Activated CD4-positive, alpha-beta T cell treated with anti-CD3 and anti-CD28 coated beads for 1 hour (primary cell): ENCODE data around the gene LHFPL5.

Experiments
- DNase-seq: peaks from one replicate; pipeline ENCODE4 v3.0.0-alpha.2; 2020

LHFPL5 gene

GRCh38 chr6:35804996-35805736 lies at the start of gene LHFPL5:
Gene LHFPL5, plus strand, starts transcription at chr6:35805352. Its CDS starts 319 bp downstream, at chr6:35805671.
- no peak for DNase-seq

- no peak for DNase-seq
These were observed 47.6 kb upstream of the LHFPL5 start for GRCh38 chr6:35757456-35758123.

DNA sequence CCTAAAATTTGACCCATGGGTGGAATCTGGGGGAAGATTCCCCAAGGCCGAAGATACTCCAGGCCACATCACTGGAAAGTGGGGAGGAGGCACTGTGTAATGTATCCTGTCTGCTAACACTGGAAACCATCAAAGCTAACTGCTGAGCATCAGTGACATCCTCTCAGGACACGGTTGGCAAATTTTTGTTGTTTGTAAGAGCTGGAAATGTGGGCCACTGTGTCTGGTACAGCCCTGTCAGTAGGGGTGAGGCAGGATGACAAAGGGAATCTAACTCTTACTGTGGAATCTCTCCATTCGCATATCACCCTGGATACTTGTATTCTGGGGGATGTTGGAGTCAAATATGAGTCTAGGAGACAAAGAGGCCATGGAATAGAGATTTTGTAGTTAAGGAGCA lies 45.7 kb upstream of the LHFPL5 start:
- no peak for DNase-seq

GRCh38 chr6:35765739-35766138 lies 39.4 kb upstream of the LHFPL5 start:
- DNase-seq = no peak

GRCh38 chr6:35769211-35769610 lies 35.9 kb upstream of the LHFPL5 start:
- DNase-seq = no peak

GRCh38 chr6:35771343-35771627 lies 33.9 kb upstream of the LHFPL5 start:
- DNase-seq = no peak

GRCh38 chr6:35774116-35774794 lies 30.9 kb upstream of the LHFPL5 start:
- DNase-seq = no peak

- DNase-seq = no peak
These were observed 30.1 kb upstream of the LHFPL5 start for GRCh38 chr6:35775031-35775430.

DNA sequence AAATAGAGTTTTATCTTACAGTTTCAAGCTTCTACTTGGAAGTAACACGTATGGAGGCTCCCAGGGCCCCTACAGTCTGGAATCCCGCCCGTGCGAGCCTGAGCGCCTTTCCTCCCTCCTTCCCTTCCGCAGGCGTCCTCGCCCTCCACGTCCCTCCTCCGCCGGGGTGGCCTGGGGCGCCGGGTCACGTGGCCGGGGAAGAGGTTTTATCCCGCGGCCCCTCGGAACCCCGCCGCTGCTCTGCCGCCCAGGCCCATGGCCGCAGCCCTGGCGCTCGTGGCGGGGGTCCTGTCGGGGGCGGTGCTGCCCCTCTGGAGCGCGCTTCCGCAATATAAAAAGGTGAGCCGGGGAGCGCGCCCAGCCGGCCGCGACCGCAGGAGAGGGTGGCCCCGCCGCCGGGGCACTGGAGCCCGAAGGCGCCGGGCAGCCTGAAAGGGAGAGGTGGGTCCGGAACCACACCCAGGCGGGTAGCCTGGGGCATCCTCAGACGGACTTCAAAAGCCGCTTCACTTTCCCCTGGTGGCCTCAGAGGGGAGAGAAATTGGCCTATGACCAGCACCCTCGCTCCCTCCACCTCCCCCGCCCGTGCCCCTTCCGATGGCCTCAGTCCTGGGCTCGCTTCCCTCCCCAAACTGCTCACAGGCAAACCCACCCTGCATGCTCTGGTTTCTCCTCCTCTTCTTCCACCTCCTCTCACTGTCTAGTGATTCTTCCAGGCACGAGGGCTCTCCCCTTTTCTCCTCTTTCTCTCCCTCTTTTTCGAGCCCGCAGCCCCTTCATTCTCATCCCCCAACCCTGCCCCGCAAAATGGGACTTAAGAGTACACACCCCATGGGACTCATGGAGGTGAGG lies 28.6 kb upstream of the LHFPL5 start, which contains the start of gene CLPSL2:
TSS of gene CLPSL2 (plus strand) at position 235 of the 852 bp plus-strand sequence. CDS start at position 256, 21 bp downstream.
- DNase-seq = no peak

DNA sequence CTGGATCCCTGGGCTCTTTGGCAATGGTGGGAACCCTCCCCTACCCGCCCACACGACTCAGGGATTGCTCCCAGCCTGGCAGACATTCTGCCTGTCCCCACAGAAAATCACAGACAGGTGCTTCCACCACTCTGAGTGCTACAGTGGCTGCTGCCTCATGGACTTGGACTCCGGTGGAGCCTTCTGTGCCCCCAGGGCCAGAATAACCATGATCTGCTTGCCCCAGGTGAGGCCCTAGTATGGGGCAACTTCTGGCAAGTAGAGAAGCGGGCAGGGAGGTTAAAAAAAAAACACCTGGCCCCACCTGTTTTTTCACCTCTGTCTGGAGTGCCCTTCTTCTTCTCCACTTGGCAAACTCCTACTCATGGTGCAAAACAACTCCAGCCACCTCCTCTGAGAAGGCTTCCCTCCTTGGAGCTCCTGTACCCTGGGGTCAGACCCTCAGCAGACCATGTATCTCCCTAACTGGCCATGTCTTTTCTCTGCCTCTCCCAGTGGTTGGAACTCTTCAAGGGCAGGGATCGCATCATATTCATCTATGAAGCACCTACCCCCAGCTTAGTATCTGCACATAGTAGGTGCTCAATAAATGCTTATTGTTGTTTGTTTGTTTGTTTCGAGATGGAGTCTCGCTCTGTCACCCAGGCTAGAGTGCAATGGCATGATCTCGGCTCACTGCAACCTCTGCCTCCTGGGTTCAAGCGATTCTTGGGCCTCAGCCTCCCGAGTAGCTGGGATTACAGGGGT lies 27.6 kb upstream of the LHFPL5 start:
- no peak for DNase-seq

DNA sequence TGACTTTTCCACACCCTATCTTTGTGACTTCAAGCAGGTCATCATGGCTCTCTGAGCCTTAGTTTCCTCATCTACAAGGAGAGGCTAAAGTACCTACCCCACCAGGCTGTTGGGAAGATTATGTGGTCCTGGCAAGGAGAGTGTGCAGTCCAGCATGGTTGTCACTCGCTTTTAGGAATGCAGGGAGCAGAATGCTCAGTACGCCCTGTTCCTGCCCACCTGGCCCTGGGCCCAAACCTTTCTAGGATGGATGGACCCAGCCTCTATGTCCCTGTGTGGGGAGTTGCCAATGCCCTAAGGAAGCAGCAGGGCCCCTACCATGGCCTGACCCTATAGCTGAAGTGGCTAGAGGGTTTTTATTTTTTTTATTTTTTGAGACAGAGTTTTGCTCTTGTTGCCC lies 26.7 kb upstream of the LHFPL5 start:
- no peak for DNase-seq

GRCh38 chr6:35780719-35781118 lies 24.4 kb upstream of the LHFPL5 start, which contains the start of gene CLPSL1:
Gene CLPSL1, plus strand, starts transcription at chr6:35781019. Its CDS starts 92 bp downstream, at chr6:35781111.
- DNase-seq = no peak

- no peak for DNase-seq
These were observed 23.9 kb upstream of the LHFPL5 start for GRCh38 chr6:35781290-35781689.

DNA sequence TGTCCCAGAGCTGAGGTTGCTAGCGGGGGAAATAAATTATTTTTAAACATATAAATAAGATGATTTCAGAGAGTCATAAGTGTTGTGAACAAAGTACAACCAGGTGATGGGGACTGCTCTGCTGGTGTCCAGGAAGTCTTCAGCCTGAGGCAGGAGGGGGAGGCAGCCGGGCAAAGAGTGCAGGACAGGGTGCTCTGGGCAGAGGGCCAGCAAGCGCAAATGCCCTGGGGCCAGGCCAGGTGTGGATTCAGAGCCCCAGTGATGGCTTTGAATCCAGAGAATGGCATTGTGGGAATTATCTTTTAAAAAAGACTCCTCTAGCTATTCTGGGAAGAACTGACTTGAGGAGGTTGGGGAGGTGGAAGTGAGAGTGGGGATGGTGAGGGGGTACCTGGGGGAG lies 22.7 kb upstream of the LHFPL5 start:
- DNase-seq = no peak

DNA sequence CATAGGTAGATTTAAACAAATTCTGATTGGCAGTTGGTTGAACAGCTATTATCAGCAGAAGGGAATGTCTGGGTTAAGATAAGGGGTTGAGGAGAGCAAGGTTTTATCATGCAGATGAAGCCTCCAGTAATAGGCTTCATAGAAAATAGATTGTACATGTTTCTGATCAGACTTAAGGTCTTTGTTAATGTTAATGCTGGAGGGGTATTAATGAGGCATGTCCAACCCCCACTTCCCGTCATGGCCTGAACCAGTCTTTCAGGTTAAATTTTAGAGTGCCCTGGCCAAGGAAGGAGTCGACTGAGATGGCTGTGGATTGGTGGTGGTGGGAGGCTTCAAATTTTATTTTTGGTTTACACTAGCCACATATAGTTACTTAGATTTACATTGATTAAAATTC lies 21.0 kb upstream of the LHFPL5 start:
- DNase-seq = no peak

- DNase-seq = no peak
These were observed 18.9 kb upstream of the LHFPL5 start for GRCh38 chr6:35786272-35786671.

DNA sequence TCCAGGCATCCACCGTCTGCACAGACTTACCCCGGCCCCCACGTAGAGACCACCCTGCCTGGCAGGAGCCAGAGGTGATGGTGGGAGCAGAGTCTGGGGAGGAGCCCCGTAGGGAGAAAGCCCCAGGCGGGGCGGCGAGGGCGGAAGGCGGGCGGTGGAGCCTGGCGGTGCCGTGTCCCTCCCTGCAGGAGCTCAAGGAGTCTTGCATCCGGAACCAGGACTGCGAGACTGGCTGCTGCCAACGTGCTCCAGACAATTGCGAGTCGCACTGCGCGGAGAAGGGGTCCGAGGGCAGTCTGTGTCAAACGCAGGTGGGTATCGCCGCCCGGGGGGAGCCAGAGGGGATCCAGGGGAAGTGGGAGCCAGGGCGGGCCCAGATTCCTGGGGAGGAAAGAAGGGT lies 18.3 kb upstream of the LHFPL5 start:
- DNase-seq = no peak

GRCh38 chr6:35787266-35788218 lies 17.6 kb upstream of the LHFPL5 start:
- no peak for DNase-seq

DNA sequence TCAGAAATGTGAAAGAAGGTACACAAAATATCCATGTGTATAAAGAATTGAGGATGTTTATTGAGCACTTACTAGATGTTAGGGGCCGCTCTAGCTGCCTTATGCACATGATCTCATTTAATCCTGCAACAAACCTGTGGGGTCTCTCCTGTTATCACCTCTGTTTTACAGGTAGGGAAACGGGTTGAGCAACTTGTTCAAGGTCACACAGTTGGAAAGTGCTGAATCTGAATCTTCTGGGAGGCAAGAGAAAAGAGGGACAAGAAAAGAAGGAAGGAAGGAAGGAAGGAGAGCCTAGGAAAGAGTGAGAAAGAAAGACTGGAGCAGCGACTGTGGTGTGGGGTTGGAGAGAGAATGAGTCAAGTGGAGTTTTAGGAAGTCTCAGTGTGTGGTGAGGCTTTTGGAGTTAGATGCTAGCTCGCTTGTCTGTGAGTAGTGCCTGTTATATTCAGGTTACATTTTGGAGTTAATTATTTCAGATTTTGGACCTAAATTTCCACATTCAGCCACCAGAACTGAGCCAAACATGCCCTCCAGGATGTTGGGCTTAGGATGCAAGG lies 16.6 kb upstream of the LHFPL5 start:
- no peak for DNase-seq

- no peak for DNase-seq
These were observed 14.5 kb upstream of the LHFPL5 start for GRCh38 chr6:35790683-35791082.
